HEK293T (cell line): ENCODE measurements around the gene ZHX3.

Experiments
- CTCF ChIA-PET: fragments of 350-600 bp; formaldehyde crosslinking; extraction: SDS; loops from one replicate; lab custom pipeline; 2021; ENCODE audit warnings: antibody characterized with exemption, inconsistent platforms; lab: Yijun Ruan, JAX
- POLR2A ChIA-PET: fragments of 350-600 bp; formaldehyde crosslinking; extraction: SDS; loops from one replicate; lab custom pipeline; 2020; ENCODE audit warnings: antibody characterized with exemption, inconsistent platforms; lab: Yijun Ruan, JAX
- DNase-seq: peaks from one replicate; pipeline ENCODE4 v3.0.0; 2012; ENCODE audit warnings: mixed read lengths; ENCODE audit errors: extremely low spot score
- ARNT ChIP-seq: fragments of 450-650 bp; IDR thresholded peaks from 2 replicates; pipeline ENCODE4 v1.6.1; 2017; ENCODE audit warnings: mild to moderate bottlenecking
- BHLHE40 ChIP-seq: fragments of 450-650 bp; IDR thresholded peaks from 2 replicates; pipeline ENCODE4 v1.6.1; 2016; ENCODE audit warnings: mild to moderate bottlenecking, moderate library complexity, borderline replicate concordance
- CTBP1 ChIP-seq: fragments of 450-650 bp; IDR thresholded peaks from 2 replicates; pipeline ENCODE4 v1.6.1; 2016; ENCODE audit warnings: borderline replicate concordance
- ELF4 ChIP-seq: fragments of 450-650 bp; IDR thresholded peaks from 2 replicates; pipeline ENCODE4 v1.6.1; 2017; ENCODE audit warnings: antibody characterized with exemption
- FOXA1 ChIP-seq: fragments of 450-650 bp; IDR thresholded peaks from 2 replicates; pipeline ENCODE4 v1.6.1; 2016; ENCODE audit warnings: mild to moderate bottlenecking
- FOXK2 ChIP-seq: fragments of 450-650 bp; IDR thresholded peaks from 2 replicates; pipeline ENCODE4 v1.6.1; 2016; ENCODE audit warnings: mild to moderate bottlenecking
- FOXM1 ChIP-seq: fragments of 450-650 bp; IDR thresholded peaks from 2 replicates; pipeline ENCODE4 v1.6.1; 2017; ENCODE audit warnings: mild to moderate bottlenecking, borderline replicate concordance
- HDGF ChIP-seq: fragments of 450-650 bp; IDR thresholded peaks from 2 replicates; pipeline ENCODE4 v1.6.1; 2017; ENCODE audit warnings: antibody characterized with exemption, borderline replicate concordance
- L3MBTL2 ChIP-seq: fragments of 450-650 bp; conservative IDR thresholded peaks from 2 replicates; pipeline ENCODE4 v1.6.1; 2016; ENCODE audit warnings: mild to moderate bottlenecking
- LEF1 ChIP-seq: fragments of 450-650 bp; IDR thresholded peaks from 2 replicates; pipeline ENCODE4 v1.6.1; 2017; ENCODE audit warnings: mild to moderate bottlenecking, borderline replicate concordance
- NFRKB ChIP-seq: fragments of 450-650 bp; IDR thresholded peaks from 2 replicates; pipeline ENCODE4 v1.6.1; 2016; ENCODE audit warnings: mild to moderate bottlenecking, moderate library complexity
- PKNOX1 ChIP-seq: fragments of 450-650 bp; IDR thresholded peaks from 2 replicates; pipeline ENCODE4 v1.6.1; 2016
- SP1 ChIP-seq: fragments of 450-650 bp; IDR thresholded peaks from 2 replicates; pipeline ENCODE4 v1.6.1; 2017
- SUZ12 ChIP-seq: fragments of 450-650 bp; IDR thresholded peaks from 2 replicates; pipeline ENCODE4 v1.6.1; 2016; ENCODE audit warnings: mild to moderate bottlenecking
- TARDBP ChIP-seq: fragments of 450-650 bp; IDR thresholded peaks from 2 replicates; pipeline ENCODE4 v1.6.1; 2016
- ZNF384 ChIP-seq: fragments of 450-650 bp; IDR thresholded peaks from 2 replicates; pipeline ENCODE4 v1.6.1; 2016

The ZHX3 gene

GRCh38 chr20:41151134-41151869 lies 166.2 kb downstream of the ZHX3 start:
- no peak for DNase-seq
- CTCF ChIA-PET, result interaction anchor here (1.9 kb wide), 1 partner anchor 16 kb away, joined by 6 read pairs; no protein-coding TSS in a partner anchor
- TF ChIP-seq TARDBP (no peak), SP1 (no peak), ELF4 (no peak), FOXK2 (no peak), ARNT (no peak), SUZ12 (no peak), CTBP1 (no peak), L3MBTL2 (no peak), FOXA1 (no peak), LEF1 (no peak)
- POLR2A ChIA-PET, result no interaction called here

GRCh38 chr20:41150664-41151063 lies 166.9 kb downstream of the ZHX3 start:
- POLR2A ChIA-PET, result no interaction called here
- DNase-seq, result no peak
- no peak for TF ChIP-seq FOXK2
- TF ChIP-seq L3MBTL2, result no peak
- no peak for TF ChIP-seq LEF1
- no peak for TF ChIP-seq SUZ12
- TF ChIP-seq TARDBP, result no peak
- no peak for TF ChIP-seq FOXA1
- TF ChIP-seq ZNF384, result no peak
- TF ChIP-seq CTBP1, result no peak
- TF ChIP-seq BHLHE40, result no peak
- no peak for TF ChIP-seq HDGF
- no peak for TF ChIP-seq FOXM1
- TF ChIP-seq PKNOX1, result no peak
- no peak for TF ChIP-seq ELF4
- no peak for TF ChIP-seq ARNT
- CTCF ChIA-PET, result interaction anchor here (1.9 kb wide), 1 partner anchor 15 kb away, joined by 6 read pairs; no protein-coding TSS in a partner anchor

- CTCF ChIA-PET, result interaction anchor here (0.9 kb wide), 1 partner anchor 14 kb away, joined by 4 read pairs; no protein-coding TSS in a partner anchor
- POLR2A ChIA-PET, result no interaction called here
- TF ChIP-seq ELF4 (no peak), CTBP1 (no peak), PKNOX1 (no peak), ARNT (no peak), L3MBTL2 (no peak), FOXA1 (no peak), FOXK2 (no peak), SUZ12 (no peak), NFRKB (no peak), LEF1 (no peak), HDGF (no peak), BHLHE40 (no peak)
- DNase-seq, result no peak
Measured at GRCh38 chr20:41148942-41149341, 168.6 kb downstream of the ZHX3 start.

- no peak for DNase-seq
- ChIA-PET CTCF (interaction anchor here (1.2 kb wide), 1 partner anchor 13 kb away, joined by 6 read pairs; no protein-coding TSS in a partner anchor), POLR2A (interaction anchor here (1.0 kb wide), 1 partner anchor 10 kb away, joined by 3 read pairs; the partner anchor contains the start of gene PLCG1)
- no peak for TF ChIP-seq SUZ12
- TF ChIP-seq PKNOX1, result no peak
- peak; percentile 41; the same call in 1 of the 2 replicates for TF ChIP-seq ZNF384
- no peak for TF ChIP-seq BHLHE40
Measured at GRCh38 chr20:41147767-41148191, 169.8 kb downstream of the ZHX3 start.

GRCh38 chr20:41145821-41146620 lies 171.5 kb downstream of the ZHX3 start:
- DNase-seq, result no peak
- TF ChIP-seq CTBP1 (no peak), TARDBP (no peak), BHLHE40 (no peak)
- ChIA-PET POLR2A (interaction anchor here (1.3 kb wide), 1 partner anchor 10 kb away, joined by 3 read pairs; no protein-coding TSS in a partner anchor), CTCF (interaction anchor here (0.5 kb wide), 1 partner anchor 13 kb away, joined by 4 read pairs; no protein-coding TSS in a partner anchor)

GRCh38 chr20:41145317-41145716 lies 172.2 kb downstream of the ZHX3 start:
- POLR2A ChIA-PET, result no interaction called here
- TF ChIP-seq ELF4 (no peak), PKNOX1 (no peak), L3MBTL2 (no peak), TARDBP (no peak), ARNT (no peak), FOXK2 (no peak), HDGF (no peak), ZNF384 (no peak), FOXA1 (no peak)
- CTCF ChIA-PET, result interaction anchor here (0.5 kb wide), 1 partner anchor 13 kb away, joined by 4 read pairs; no protein-coding TSS in a partner anchor
- no peak for DNase-seq
